Subcutaneous adipose tissue (tissue), 4 donors: Measurements from ENCODE around the gene GNAI3. TPM values are rescaled to one million over a fixed set of nuclear protein-coding genes. Genes with fewer than 3 reads are reported as not detected.

Experiments used
- CTCF ChIP-seq: fragments of 450-650 bp; IDR thresholded peaks from one replicate; pipeline ENCODE4 v1.5.1; 2016; ENCODE audit warnings: low read depth, mild to moderate bottlenecking, control low read depth, antibody characterized with exemption, moderate library complexity
- total RNA-seq, 4 donors: library from RNA; depleted of rRNA; stranded (reverse); fragments of >200 nt; gene quantifications; one replicate each; pipeline ENCODE4 v1.1.0, GENCODE V29; 2016

Gene GNAI3
- total RNA-seq, 4 donors from 2014 or later = 5.7 to 9.1 (median 7.9) TPM

GRCh38 chr1:109636201-109636952, 88.0 kb downstream of the GNAI3 start:
- TF ChIP-seq CTCF = no peak

- no peak for TF ChIP-seq CTCF
These were observed 89.0 kb downstream of the GNAI3 start for GRCh38 chr1:109637446-109637845.

DNA sequence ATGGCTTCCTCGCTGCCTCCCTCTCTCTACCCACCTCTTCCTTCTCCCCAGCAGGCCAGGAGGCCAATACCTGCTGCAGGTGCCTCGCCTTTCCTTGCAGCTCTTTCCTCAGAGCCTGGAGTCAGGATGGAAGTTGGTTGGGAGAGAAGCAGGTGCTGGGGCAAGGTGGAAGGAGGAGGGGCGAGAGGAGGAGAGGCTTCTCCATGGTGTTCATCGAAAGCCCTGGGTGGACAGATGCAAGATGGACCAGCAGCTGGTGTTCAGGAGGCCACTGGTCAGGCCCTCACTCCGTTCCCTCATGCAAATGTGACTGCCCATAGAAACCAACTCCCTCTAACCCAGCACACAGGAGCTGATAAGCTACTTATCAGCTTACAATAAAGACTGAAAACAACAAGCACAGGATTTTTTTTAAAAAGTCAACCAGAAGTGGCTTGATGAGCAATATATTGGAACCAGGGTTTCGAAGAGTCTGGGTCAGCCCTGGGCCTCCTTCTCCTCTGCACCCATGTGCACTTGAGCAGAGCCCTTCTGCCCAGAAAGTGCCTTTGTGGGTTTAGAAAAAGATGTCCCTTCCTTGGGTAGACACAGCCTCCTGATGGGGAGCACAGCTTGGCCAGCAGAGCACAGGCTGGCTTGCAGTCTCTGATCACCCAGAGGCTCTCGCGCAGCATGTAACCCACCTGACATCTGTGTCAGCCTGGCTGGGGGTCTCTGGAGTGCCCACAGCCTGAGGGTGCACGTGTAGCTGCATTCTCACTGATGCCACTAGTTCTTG, 90.8 kb downstream of the GNAI3 start:
- TF ChIP-seq CTCF = no peak

DNA sequence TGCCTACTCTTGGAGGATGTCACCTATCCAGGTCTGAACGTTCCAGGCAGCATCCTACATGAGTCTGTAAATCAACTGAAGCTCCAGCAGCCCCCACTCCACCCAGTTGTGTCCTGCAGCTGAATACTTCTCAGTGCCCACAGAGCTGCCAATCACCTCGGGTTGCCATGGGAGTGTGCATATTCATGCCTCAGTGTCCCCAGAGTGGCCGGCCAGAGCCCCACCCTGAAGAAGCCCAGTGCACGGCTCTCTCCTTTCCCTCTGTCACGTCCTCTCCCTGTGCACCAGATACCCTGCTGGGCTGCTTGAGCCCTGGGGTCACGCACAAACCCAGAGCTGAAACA, 91.4 kb downstream of the GNAI3 start:
- no peak for TF ChIP-seq CTCF

DNA sequence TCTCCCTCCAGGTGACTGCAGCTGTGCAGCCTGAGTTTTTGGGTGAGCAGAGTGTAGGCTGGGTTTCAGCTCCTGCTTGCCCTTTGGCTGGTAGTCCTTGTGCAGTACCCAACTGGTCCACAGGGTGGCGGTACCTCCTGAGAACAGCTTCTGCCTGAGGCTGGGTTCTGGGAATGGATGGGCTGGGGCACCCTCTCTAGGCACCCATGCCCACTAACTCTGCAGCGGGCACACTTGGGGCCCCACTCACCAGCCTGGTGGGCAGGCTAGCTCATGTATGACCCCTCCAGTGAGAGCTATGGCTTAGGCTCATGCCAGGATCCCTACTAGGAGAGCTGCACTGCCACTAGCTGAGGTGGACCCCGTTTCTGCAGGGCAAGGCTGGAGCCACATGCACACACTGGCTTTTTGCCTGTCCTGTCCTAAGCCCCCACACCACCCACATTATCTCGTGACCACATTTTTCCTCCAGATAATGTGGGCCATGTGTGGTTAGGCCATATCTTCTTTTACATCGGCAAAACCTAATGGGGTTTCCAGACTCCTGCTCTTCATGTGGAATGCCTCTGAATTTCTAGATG, 92.0 kb downstream of the GNAI3 start:
- TF ChIP-seq CTCF = no peak

DNA sequence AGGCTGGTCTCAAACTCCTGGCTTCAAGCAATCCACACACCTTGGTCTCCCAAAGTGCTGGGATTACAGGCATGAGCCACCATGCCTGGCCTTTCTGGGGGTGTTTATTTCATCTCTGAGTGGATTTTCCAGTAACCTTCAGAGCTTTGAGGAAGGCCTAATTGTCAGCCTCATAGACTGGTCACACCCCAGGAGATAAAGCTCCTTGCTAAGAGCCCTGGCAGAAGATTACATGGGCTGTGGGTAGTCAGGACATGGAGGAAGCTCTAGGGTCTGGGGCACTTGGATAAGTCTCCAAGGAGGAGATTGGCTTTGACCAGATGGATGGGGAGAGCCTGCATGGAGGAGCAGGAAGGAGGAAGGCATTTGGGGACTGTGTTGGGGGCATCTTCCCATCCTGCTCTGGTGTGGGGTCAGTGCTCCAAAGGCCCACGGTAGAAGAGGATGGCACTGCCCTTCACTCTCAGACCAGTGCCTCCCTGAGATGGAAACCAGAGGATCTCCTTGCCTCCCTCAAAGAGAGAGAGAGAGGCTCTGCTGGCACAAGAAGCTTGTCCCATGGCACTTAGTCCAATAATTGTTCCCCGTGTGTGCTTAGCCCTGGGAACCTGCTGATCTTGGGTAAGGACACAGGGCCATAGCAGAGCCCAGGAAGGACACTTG, 92.8 kb downstream of the GNAI3 start:
- TF ChIP-seq CTCF = no peak

DNA sequence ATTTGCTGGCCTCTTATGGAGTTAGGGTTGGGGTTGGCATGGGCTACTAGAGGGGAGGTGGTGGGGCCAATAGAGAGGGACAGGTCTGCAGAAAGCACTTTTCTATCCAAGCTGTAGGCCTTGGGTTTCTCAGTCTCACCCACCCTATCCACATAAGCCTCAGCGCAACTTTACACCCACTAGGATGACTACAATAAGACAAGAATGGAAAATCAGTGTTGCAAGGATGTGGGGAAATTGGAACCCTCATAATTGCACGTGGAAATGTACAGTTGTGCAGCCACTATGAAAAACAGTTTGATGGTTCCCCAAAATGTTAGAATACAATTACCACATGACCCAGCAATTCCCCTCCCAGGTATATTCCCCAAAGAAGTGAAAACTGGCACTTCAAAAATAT, 93.4 kb downstream of the GNAI3 start:
- TF ChIP-seq CTCF = no peak
